Right lobe of liver (tissue), 6 donors: ENCODE measurements around the gene SAP130. TPM values are rescaled to one million over a fixed set of nuclear protein-coding genes. Genes with fewer than 3 reads are reported as not detected.

Source experiments
- ATAC-seq, 4 donors: fragments of 200-7000 bp; cut with Tn5 transposase; one replicate each; pipeline ENCODE4 v1.9.1; 2020; ENCODE audit warnings: mild to moderate bottlenecking in 4 of 4, moderate library complexity in 4 of 4
- DNase-seq, 3 donors: peaks; one replicate each; pipeline ENCODE4 v3.0.0-alpha.2; 2020
- H3K27ac ChIP-seq, 3 donors: fragments of 200-600 bp; one replicate each; pipeline ENCODE4 v1.8.0; 2022
- H3K27me3 ChIP-seq, 2 donors: fragments of 200-600 bp; one replicate each; pipeline ENCODE4 v1.8.0; 2022
- H3K36me3 ChIP-seq, 4 donors: fragments of 200-600 bp; sonication (generic) in 1 of 4; one replicate each; pipeline versions ENCODE4 v1.5.1 to v1.8.0; 2017 to 2022; ENCODE audit warnings: control low read depth in 1 of 4
- H3K4me1 ChIP-seq, 4 donors: fragments of 200-600 bp; sonication (generic) in 1 of 4; one replicate each; pipeline versions ENCODE4 v1.5.1 to v1.8.0; 2017 to 2022; ENCODE audit warnings: control low read depth in 1 of 4
- H3K4me3 ChIP-seq, 3 donors: fragments of 200-600 bp; one replicate each; pipeline ENCODE4 v1.8.0; 2022
- H3K9me3 ChIP-seq, 4 donors: fragments of 200-600 bp; sonication (generic) in 1 of 4; one replicate each; pipeline versions ENCODE4 v1.5.1 to v1.8.0; 2017 to 2022; ENCODE audit warnings: control low read depth in 1 of 4
- POLR2A ChIP-seq: fragments of 450-650 bp; IDR thresholded peaks from one replicate; pipeline ENCODE4 v1.6.1; 2017; ENCODE audit warnings: antibody characterized with exemption, mild to moderate bottlenecking
- WGBS: methylation state at CpG from one replicate; pipeline ENCODE4 v1.1.6; 2018; ENCODE audit warnings: low coverage, low lambda C conversion rate; ENCODE audit not compliant: insufficient coverage; ENCODE audit errors: missing lambda C conversion rate; 5-methylcytosine and 5-hydroxymethylcytosine counted together
- intact Hi-C, 2 donors: fragments of 100-400 bp; cut with DNase I; formaldehyde crosslinking; loops; one replicate each; pipeline versions ENCODE4 v1.11.2 to v1.14.1; 2022
- total RNA-seq, 6 experiments: library from RNA; depleted of rRNA in 2 of 6; stranded (reverse); fragments of >200 nt in 2 of 6; fragmentation: NEBNext Ultra II Directional in 3 of 6; extraction: Animal tissue kit (Norgen Biotek cat#: 25700) in 3 of 6; gene quantifications; one replicate each; pipeline versions ENCODE4 v1.1.0 to v1.2.4, GENCODE V29; 2016 to 2023
- TF ChIP-seq, protein P1 (sequence below), 4 donors: fragments of 200-600 bp in 3 of 4; fragments of 450-650 bp in 1 of 4; IDR thresholded peaks; one replicate each; pipeline versions ENCODE4 v1.5.1 to v1.8.0; 2016 to 2022; ENCODE audit warnings: antibody characterized with exemption in 4 of 4, mild to moderate bottlenecking in 2 of 4
- donor health status: DM: no; HTN: yes; CAD: no.
- donor health status: DM: no; HTN: no; CAD: no.
- donor health status: DM: no; HTN: no; CAD: no.
- donor health status: DM: no; HTN: yes; CAD: no.
- donor health status: DM: no; HTN: yes; CAD: no.

The SAP130 gene
- total RNA-seq, 6 experiments from 2014 or later, result 5.0 to 11.5 (median 9.1) TPM

DNA sequence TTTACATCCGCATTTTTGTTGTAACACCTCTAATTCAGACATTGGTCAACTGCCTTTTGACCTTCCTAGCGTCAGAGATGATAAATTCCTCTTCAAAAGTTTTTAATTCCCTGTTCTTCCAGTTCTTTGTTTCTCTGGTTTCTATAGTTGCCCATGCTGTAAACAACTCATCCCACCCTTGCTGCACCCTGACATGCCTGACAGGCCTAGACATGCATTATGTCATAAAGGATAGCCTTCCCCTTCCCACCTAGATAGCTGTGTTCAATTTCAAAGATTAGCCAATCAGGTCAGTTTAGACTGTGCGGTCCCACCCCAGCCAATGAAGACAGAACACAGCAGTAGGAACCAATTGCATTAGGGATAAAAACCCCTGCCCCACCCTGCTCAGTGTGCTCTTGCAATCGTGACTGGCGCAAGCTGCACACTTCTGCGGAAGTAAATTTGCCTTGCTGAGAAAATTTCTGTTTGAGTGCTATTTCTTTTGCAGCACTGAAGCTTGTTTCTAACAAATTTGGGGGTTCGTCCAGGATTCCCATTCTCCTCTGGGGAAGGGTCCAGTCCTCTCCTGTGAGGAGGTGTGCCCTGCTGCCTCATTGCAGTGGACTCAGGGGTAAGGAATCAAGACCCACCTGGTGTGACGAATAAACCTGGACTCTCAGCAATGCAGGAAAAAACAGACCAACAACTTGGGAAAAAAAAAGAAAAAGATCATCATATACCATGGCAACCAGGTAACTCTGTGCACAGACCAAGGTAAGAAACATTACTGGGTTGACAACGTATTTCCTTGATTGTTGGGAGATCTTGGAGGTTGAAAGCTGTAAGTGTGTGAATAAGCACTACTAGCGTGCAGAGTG is 9.1 kb upstream of the SAP130 start:
- TF ChIP-seq POLR2A, result no peak
- Histone ChIP-seq H3K27ac (no peak overlapping the region), H3K4me3 (no peak overlapping the region), H3K9me3 (peaks cover 0 to 5% (median 0%) of the 10 kb centered on the region in 4 donors), H3K36me3 (no peaks in the 10 kb centered on the region), H3K27me3 (no peaks in the 10 kb centered on the region), H3K4me1 (no peaks in the 10 kb centered on the region)
- WGBS, result 68% methylated on average over 8 of the region's 10 CpGs
- no peak for ATAC-seq
- no peak for DNase-seq
- intact Hi-C loops, result no loop called here

DNA sequence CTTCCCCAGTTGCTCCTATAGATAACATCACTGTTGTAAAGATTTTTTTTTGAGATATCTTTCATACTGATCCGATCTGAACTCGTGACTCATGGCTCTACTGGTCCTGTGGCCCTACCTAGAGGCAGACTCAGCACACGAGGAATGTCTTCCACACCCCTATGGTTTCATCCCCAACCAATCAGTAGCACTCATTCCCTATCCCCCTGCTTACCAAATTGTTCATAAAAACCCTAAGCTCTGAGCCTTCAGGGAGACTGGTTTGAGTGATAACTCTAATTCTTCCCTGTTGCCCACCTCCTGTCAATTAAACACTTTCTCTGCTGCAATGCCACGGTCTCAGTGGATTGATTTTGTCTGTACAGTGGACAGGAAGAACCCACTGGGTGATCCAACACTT is 4.2 kb upstream of the SAP130 start:
- ATAC-seq, result no peak
- WGBS, result 59% methylated on average over 4 of the region's 4 CpGs

DNA sequence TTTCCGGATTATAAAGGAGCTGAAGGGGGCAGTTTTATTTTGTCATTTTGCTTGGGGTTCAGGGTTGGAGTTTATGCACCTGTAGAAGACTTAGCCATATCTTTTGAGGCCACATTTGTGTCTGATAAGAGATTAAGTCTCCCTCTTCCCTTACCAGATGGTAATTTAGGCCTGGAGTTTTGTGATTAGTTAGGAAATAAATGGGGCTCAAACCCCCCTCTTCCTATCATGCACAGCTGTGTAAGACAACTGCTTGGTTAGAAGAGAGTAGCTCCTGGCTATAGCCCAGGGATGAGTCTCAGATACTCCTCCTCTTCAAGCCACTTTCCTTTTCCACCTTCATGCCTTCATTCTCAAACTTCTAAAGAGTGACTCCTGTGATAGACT is 802 bp upstream of the SAP130 start:
- Histone ChIP-seq H3K4me3 (peak overlapping the region; percentile 94 to 100 (median 95)), H3K27me3 (no peaks in the 10 kb centered on the region), H3K4me1 (peaks cover 0 to 8% (median 0%) of the 10 kb centered on the region in 4 donors), H3K9me3 (no peaks in the 10 kb centered on the region), H3K36me3 (no peaks in the 10 kb centered on the region), H3K27ac (peak overlapping the region in 2 of 3 donors; percentile 44 to 52)
- intact Hi-C loops, result no loop called here
- ATAC-seq, result no peak
- TF ChIP-seq, protein P1, sequence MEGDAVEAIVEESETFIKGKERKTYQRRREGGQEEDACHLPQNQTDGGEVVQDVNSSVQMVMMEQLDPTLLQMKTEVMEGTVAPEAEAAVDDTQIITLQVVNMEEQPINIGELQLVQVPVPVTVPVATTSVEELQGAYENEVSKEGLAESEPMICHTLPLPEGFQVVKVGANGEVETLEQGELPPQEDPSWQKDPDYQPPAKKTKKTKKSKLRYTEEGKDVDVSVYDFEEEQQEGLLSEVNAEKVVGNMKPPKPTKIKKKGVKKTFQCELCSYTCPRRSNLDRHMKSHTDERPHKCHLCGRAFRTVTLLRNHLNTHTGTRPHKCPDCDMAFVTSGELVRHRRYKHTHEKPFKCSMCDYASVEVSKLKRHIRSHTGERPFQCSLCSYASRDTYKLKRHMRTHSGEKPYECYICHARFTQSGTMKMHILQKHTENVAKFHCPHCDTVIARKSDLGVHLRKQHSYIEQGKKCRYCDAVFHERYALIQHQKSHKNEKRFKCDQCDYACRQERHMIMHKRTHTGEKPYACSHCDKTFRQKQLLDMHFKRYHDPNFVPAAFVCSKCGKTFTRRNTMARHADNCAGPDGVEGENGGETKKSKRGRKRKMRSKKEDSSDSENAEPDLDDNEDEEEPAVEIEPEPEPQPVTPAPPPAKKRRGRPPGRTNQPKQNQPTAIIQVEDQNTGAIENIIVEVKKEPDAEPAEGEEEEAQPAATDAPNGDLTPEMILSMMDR (IDR thresholded peaks at IDR 0.05), result no peak
- WGBS, result no CpG with 5 or more reads among the region's 1 CpG
- DNase-seq, result no peak

More for the DNA sequence above, 4.2 kb upstream of the SAP130 start:
- TF ChIP-seq, protein P1 (IDR thresholded peaks at IDR 0.05), result no peak
- TF ChIP-seq POLR2A, result no peak
- DNase-seq, result no peak
- peaks cover 0 to 5% (median 0%) of the 10 kb centered on the region in 4 donors for H3K9me3 ChIP-seq
- no peak overlapping the region for H3K27ac ChIP-seq
- intact Hi-C loops, result no loop called here
- H3K4me3 ChIP-seq, result no peak overlapping the region
- H3K4me1 ChIP-seq, result no peaks in the 10 kb centered on the region
- no peaks in the 10 kb centered on the region for H3K27me3 ChIP-seq
- no peaks in the 10 kb centered on the region for H3K36me3 ChIP-seq

DNA sequence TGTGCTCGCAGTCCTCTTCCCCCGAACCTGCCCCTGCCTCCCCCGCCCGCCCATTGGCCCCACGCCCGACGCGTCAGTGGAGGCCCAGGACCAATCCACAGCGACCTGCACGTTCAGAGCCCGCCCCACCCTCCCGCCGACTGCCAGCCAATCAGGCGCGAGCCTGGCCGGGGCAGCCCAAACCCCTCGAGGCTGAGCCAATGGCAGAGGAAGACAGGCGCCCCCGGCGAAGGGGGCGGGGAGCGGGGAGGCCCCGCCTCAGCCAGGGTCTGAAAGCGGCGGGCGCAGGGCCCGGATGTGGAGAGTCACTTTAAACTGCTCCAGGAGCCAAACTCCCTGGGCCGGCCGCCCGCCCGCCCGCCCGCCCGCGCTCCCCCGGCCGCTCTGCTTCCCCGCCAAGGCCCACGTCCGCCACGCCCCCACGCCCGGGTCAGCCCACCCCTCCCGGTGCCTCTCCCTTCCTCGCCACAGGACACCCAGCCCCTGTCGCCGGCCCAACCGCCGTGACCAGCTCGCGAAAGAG is 520 bp downstream of the SAP130 start:
- Histone ChIP-seq H3K36me3 (no peaks in the 10 kb centered on the region), H3K4me1 (peaks cover 0 to 8% (median 0%) of the 10 kb centered on the region in 4 donors), H3K27me3 (no peaks in the 10 kb centered on the region), H3K9me3 (no peaks in the 10 kb centered on the region), H3K27ac (peak overlapping the region; percentile 76 to 90 (median 89)), H3K4me3 (peak overlapping the region; percentile 94 to 100 (median 95))
- 0% methylated on average over 11 of the region's 51 CpGs for WGBS
- ATAC-seq, result peak; percentile 87 to 94 (median 90)
- peak; percentile 100 for DNase-seq
- intact Hi-C loops, result no loop called here
- TF ChIP-seq POLR2A, result no peak
- TF ChIP-seq, protein P1 (IDR thresholded peaks at IDR 0.05), result no peak
